Lower leg skin (tissue), 4 donors: Measurements from ENCODE around the gene ZNF185. TPM values are rescaled to one million over a fixed set of nuclear protein-coding genes. Genes with fewer than 3 reads are reported as not detected.
"Not testable (repeated sequence)": the region's sequence is repeated elsewhere in the genome, so short reads cannot be mapped to it uniquely, and the experiment has no call there.

Source experiments
- DNase-seq, 2 donors: peaks; one replicate each; pipeline ENCODE4 v3.0.0-alpha.2; 2019; ENCODE audit warnings: low spot score in 2 of 2
- H3K4me3 ChIP-seq: fragments of 200-600 bp; sonication (generic); 2 replicates; pipeline ENCODE4 v1.5.1; 2017; ENCODE audit warnings: mild to moderate bottlenecking, low read depth; ENCODE audit not compliant: poor library complexity, severe bottlenecking
- CTCF ChIP-seq, 3 donors: fragments of 450-650 bp; IDR thresholded peaks; one replicate each; pipeline ENCODE4 v1.5.1; 2016; ENCODE audit warnings: antibody characterized with exemption in 3 of 3, mild to moderate bottlenecking in 3 of 3, moderate library complexity in 2 of 3
- POLR2A ChIP-seq, 2 donors: fragments of 450-650 bp; IDR thresholded peaks; one replicate each; pipeline ENCODE4 v1.6.1; 2016 to 2017; ENCODE audit warnings: antibody characterized with exemption in 2 of 2, mild to moderate bottlenecking in 1 of 2, moderate library complexity in 1 of 2
- WGBS, 2 donors: methylation state at CpG; one replicate each; pipeline ENCODE4 v1.1.5; 2018; 5-methylcytosine and 5-hydroxymethylcytosine counted together
- intact Hi-C: fragments of 100-400 bp; cut with DNase I; formaldehyde crosslinking; loops from one replicate; pipeline ENCODE4 v1.15.0; 2023; ENCODE audit warnings: low total_unique reads
- total RNA-seq, 4 donors: library from RNA; depleted of rRNA; stranded (reverse); fragments of >200 nt; gene quantifications; one replicate each; pipeline ENCODE4 v1.1.0, GENCODE V29; 2016

The ZNF185 gene
- total RNA-seq, 4 donors from 2014 or later, result 58.8 to 77.1 (median 72.1) TPM

DNA sequence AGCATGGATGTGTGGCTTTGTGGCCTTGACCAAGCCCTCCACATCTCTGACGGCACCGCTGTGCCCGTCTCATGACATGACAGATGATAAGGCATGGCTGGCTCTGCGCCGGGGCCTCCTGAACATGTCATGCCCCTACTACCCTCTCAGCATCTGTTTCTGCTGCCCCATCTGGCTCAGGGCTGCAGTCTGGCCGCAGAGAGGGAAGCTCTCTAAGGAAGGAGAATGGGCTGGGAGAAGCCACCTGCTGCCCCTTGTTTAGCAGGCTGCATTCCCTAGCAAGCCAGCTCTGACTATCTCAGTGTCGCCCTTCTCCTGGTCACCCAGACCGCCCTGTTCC is 7.2 kb downstream of the ZNF185 start:
- no peak overlapping the region for H3K4me3 ChIP-seq
- TF ChIP-seq CTCF (IDR thresholded peaks at IDR 0.05) (no peak), POLR2A (IDR thresholded peaks at IDR 0.05) (no peak)
- DNase-seq, result no peak
- intact Hi-C loops, result no loop called here
- 74 to 76% methylated on average over 5 to 8 of the region's 8 CpGs for WGBS, 2 donors

GRCh38 chrX:152907084-152907651 is 9.3 kb downstream of the ZNF185 start:
- intact Hi-C loops, result no loop called here
- DNase-seq, result no peak
- 64 to 72% methylated on average over 5 to 17 of the region's 17 CpGs for WGBS, 2 donors
- H3K4me3 ChIP-seq, result no peak overlapping the region
- no peak for TF ChIP-seq CTCF (IDR thresholded peaks at IDR 0.05)
- TF ChIP-seq POLR2A (IDR thresholded peaks at IDR 0.05), result no peak

GRCh38 chrX:152908486-152908885 is 10.6 kb downstream of the ZNF185 start:
- intact Hi-C loops, result no loop called here
- 45 to 73% methylated on average over 7 to 13 of the region's 14 CpGs for WGBS, 2 donors
- no peak overlapping the region for H3K4me3 ChIP-seq
- no peak for DNase-seq
- TF ChIP-seq POLR2A (IDR thresholded peaks at IDR 0.05), result no peak
- TF ChIP-seq CTCF (IDR thresholded peaks at IDR 0.05), result no peak

DNA sequence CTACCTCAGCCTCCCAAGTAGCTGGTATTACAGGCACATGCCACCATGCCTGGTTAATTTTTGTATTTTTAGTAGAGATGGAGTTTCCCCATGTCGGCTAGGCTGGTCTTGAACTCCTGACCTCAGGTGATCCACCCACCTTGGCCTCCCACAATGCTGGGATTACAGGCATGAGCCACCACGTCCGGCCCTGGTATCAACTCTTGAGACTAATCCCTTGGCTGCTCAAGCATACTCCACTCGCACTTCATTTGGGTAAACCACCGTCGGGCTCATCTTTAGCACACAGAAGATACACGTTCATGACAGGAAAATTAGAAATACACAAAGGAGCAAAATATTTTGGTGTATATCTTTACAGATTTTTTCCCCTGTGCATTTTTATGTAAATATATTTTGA is 12.2 kb downstream of the ZNF185 start:
- intact Hi-C loops, H3K4me3 ChIP-seq, DNase-seq: not testable (repeated sequence)
- WGBS, 2 donors, result 88 to 93% methylated on average over 7 of the region's 7 CpGs

- TF ChIP-seq POLR2A (IDR thresholded peaks at IDR 0.05), result no peak
- TF ChIP-seq CTCF (IDR thresholded peaks at IDR 0.05), result no peak
- DNase-seq, result no peak
- 74 to 82% methylated on average over 4 of the region's 4 CpGs for WGBS, 2 donors
- no peak overlapping the region for H3K4me3 ChIP-seq
- intact Hi-C loops, result no loop called here
These were observed 14.2 kb downstream of the ZNF185 start for GRCh38 chrX:152912106-152912505.

- WGBS, 2 donors, result 77 to 100% methylated on average over 1 to 7 of the region's 7 CpGs
- no peak overlapping the region for H3K4me3 ChIP-seq
- no peak for DNase-seq
- TF ChIP-seq POLR2A (IDR thresholded peaks at IDR 0.05), result no peak
- no peak for TF ChIP-seq CTCF (IDR thresholded peaks at IDR 0.05)
- intact Hi-C loops, result no loop called here
These were observed 14.8 kb downstream of the ZNF185 start for GRCh38 chrX:152912641-152913040.
